Neural cell (in vitro differentiated cells): Measurements from ENCODE around the gene TRIO.

Experiments
- EP300 ChIP-seq: fragments of 450-650 bp; conservative IDR thresholded peaks from 2 replicates; pipeline ENCODE4 v1.6.1; 2014; ENCODE audit warnings: antibody characterized with exemption, mild to moderate bottlenecking, moderate library complexity; ENCODE audit not compliant: poor library complexity, severe bottlenecking
- EZH2 ChIP-seq: fragments of 200-600, 300-800 bp; shearing (Covaris generic), sonication (generic); IDR thresholded peaks from 2 replicates; pipeline ENCODE4 v1.6.1; 2014; ENCODE audit warnings: antibody characterized with exemption, low read length, borderline replicate concordance, mild to moderate bottlenecking; ENCODE audit not compliant: insufficient read depth, poor library complexity, severe bottlenecking
- MXI1 ChIP-seq: fragments of 450-650 bp; conservative IDR thresholded peaks from 2 replicates; pipeline ENCODE4 v1.6.1; 2014; ENCODE audit warnings: antibody characterized with exemption, mild to moderate bottlenecking; ENCODE audit not compliant: poor library complexity, severe bottlenecking
- POLR2AphosphoS5 ChIP-seq: IDR thresholded peaks from 2 replicates; pipeline ENCODE4 v1.6.1; 2012
- SMC3 ChIP-seq: fragments of 450-650 bp; conservative IDR thresholded peaks from 2 replicates; pipeline ENCODE4 v1.6.1; 2014; ENCODE audit warnings: antibody characterized with exemption, mild to moderate bottlenecking, moderate library complexity; ENCODE audit not compliant: poor library complexity
- TF ChIP-seq, protein P1 (sequence below): fragments of 450-650 bp; IDR thresholded peaks from 2 replicates; pipeline ENCODE4 v1.5.1; 2014; ENCODE audit warnings: antibody characterized with exemption, mild to moderate bottlenecking, moderate library complexity; ENCODE audit not compliant: poor library complexity, severe bottlenecking
- TF ChIP-seq, protein P2 (sequence below): IDR thresholded peaks from 2 replicates; pipeline ENCODE4 v1.6.1; 2012; ENCODE audit warnings: borderline replicate concordance

DNA sequence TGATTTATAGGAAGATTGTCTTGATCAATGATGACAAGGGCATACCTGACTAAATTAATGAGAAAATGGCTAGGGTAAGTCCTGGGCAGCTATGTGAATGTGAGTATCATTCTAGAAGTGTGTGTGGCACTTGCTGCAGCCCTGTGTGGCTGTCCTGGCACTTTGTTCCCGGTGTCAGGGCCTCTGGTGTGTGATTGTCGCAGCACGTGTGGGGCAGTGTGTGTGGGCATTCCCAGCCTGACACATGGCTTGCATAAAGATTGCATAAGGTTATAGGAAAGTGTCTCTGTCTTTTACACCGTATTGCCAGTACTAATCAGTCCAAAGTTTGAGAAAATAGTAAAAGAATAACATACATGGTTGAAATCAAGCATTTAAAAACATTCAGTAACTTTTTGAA, 74.4 kb downstream of the TRIO start:
- TF ChIP-seq EP300 = no peak
- TF ChIP-seq, protein P1, sequence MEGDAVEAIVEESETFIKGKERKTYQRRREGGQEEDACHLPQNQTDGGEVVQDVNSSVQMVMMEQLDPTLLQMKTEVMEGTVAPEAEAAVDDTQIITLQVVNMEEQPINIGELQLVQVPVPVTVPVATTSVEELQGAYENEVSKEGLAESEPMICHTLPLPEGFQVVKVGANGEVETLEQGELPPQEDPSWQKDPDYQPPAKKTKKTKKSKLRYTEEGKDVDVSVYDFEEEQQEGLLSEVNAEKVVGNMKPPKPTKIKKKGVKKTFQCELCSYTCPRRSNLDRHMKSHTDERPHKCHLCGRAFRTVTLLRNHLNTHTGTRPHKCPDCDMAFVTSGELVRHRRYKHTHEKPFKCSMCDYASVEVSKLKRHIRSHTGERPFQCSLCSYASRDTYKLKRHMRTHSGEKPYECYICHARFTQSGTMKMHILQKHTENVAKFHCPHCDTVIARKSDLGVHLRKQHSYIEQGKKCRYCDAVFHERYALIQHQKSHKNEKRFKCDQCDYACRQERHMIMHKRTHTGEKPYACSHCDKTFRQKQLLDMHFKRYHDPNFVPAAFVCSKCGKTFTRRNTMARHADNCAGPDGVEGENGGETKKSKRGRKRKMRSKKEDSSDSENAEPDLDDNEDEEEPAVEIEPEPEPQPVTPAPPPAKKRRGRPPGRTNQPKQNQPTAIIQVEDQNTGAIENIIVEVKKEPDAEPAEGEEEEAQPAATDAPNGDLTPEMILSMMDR = no peak
- TF ChIP-seq MXI1 = no peak
- TF ChIP-seq, protein P2, sequence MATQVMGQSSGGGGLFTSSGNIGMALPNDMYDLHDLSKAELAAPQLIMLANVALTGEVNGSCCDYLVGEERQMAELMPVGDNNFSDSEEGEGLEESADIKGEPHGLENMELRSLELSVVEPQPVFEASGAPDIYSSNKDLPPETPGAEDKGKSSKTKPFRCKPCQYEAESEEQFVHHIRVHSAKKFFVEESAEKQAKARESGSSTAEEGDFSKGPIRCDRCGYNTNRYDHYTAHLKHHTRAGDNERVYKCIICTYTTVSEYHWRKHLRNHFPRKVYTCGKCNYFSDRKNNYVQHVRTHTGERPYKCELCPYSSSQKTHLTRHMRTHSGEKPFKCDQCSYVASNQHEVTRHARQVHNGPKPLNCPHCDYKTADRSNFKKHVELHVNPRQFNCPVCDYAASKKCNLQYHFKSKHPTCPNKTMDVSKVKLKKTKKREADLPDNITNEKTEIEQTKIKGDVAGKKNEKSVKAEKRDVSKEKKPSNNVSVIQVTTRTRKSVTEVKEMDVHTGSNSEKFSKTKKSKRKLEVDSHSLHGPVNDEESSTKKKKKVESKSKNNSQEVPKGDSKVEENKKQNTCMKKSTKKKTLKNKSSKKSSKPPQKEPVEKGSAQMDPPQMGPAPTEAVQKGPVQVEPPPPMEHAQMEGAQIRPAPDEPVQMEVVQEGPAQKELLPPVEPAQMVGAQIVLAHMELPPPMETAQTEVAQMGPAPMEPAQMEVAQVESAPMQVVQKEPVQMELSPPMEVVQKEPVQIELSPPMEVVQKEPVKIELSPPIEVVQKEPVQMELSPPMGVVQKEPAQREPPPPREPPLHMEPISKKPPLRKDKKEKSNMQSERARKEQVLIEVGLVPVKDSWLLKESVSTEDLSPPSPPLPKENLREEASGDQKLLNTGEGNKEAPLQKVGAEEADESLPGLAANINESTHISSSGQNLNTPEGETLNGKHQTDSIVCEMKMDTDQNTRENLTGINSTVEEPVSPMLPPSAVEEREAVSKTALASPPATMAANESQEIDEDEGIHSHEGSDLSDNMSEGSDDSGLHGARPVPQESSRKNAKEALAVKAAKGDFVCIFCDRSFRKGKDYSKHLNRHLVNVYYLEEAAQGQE = no peak
- no peak for TF ChIP-seq SMC3
- no peak for TF ChIP-seq POLR2AphosphoS5
- TF ChIP-seq EZH2 = no peak
